ENCODE data around the gene CHTF18.
"Not testable (repeated sequence)": the region's sequence is repeated elsewhere in the genome, so short reads cannot be mapped to it uniquely, and the experiment has no call there.

Gene CHTF18

GRCh38 chr16:760545-761343 lies 27.7 kb upstream of the CHTF18 start, which contains the start of gene MSLN:
Gene MSLN, plus strand, starts transcription at chr16:760734. Its CDS starts 1,947 bp downstream, at chr16:762681.
- DNase-seq: no peak

- no peak for DNase-seq
These were observed 26.6 kb upstream of the CHTF18 start for GRCh38 chr16:761625-762513.

- no peak for DNase-seq
These were observed 25.7 kb upstream of the CHTF18 start for GRCh38 chr16:762595-763268.

GRCh38 chr16:763369-764183 lies 24.8 kb upstream of the CHTF18 start:
- DNase-seq: no peak

GRCh38 chr16:764184-764750 lies 24.2 kb upstream of the CHTF18 start:
- no peak for DNase-seq

GRCh38 chr16:764848-765487 lies 23.5 kb upstream of the CHTF18 start:
- no peak for DNase-seq

GRCh38 chr16:765488-765865 lies 22.9 kb upstream of the CHTF18 start:
- DNase-seq: no peak

GRCh38 chr16:766008-766819 lies 22.2 kb upstream of the CHTF18 start:
- DNase-seq: no peak

GRCh38 chr16:766820-767640 lies 21.4 kb upstream of the CHTF18 start:
- no peak for DNase-seq

GRCh38 chr16:767743-768235 lies 20.6 kb upstream of the CHTF18 start:
- no peak for DNase-seq

- DNase-seq: no peak
These were observed 20.0 kb upstream of the CHTF18 start for GRCh38 chr16:768428-768827.

GRCh38 chr16:769184-769784 lies 19.1 kb upstream of the CHTF18 start:
- DNase-seq: no peak

- DNase-seq: no peak
These were observed 18.5 kb upstream of the CHTF18 start for GRCh38 chr16:769934-770333.

GRCh38 chr16:770411-770810 lies 18.0 kb upstream of the CHTF18 start:
- no peak for DNase-seq

GRCh38 chr16:772959-773358 lies 15.5 kb upstream of the CHTF18 start:
- no peak for DNase-seq

- peak; percentile 29 for DNase-seq
These were observed 14.1 kb upstream of the CHTF18 start for GRCh38 chr16:774086-775001.

- no peak for DNase-seq
These were observed 13.1 kb upstream of the CHTF18 start for GRCh38 chr16:775236-775796.

- not testable (repeated sequence) for DNase-seq
These were observed 12.1 kb upstream of the CHTF18 start for GRCh38 chr16:776298-776697.

Data from NCI-H2029 (cell line).